Neural progenitor cell (in vitro differentiated cells): ENCODE measurements around the gene ADAM10. TPM values are rescaled to one million over a fixed set of nuclear protein-coding genes. Genes with fewer than 3 reads are reported as not detected.

ENCODE experiments used
- DNase-seq: peaks from one replicate; pipeline ENCODE4 v3.0.0-alpha.2; 2016; ENCODE audit warnings: low spot score
- H2AFZ ChIP-seq: fragments of 200-600 bp; sonication (generic); replicated peaks from 2 replicates; pipeline ENCODE4 v1.6.1; 2016; ENCODE audit warnings: antibody characterized with exemption
- H3F3A ChIP-seq: fragments of 200-600 bp; sonication (generic); 2 replicates; pipeline ENCODE4 v1.6.1; 2016; ENCODE audit warnings: antibody characterized with exemption, low read depth
- H3K27ac ChIP-seq: fragments of 200-600 bp; sonication (generic); 2 replicates; pipeline ENCODE4 v1.5.1; 2016; ENCODE audit warnings: mild to moderate bottlenecking
- H3K27me3 ChIP-seq: fragments of 200-600 bp; sonication (generic); 2 replicates; pipeline ENCODE4 v1.6.1; 2016; ENCODE audit warnings: mild to moderate bottlenecking, moderate library complexity
- H3K36me3 ChIP-seq: fragments of 200-600 bp; sonication (generic); 2 replicates; pipeline ENCODE4 v1.5.1; 2016
- H3K4me1 ChIP-seq: fragments of 200-600 bp; sonication (generic); 2 replicates; pipeline ENCODE4 v1.6.1; 2016; ENCODE audit warnings: mixed run types
- H3K4me2 ChIP-seq: fragments of 200-600 bp; sonication (generic); 2 replicates; pipeline ENCODE4 v1.6.1; 2016
- H3K4me3 ChIP-seq: fragments of 200-600 bp; sonication (generic); 2 replicates; pipeline ENCODE4 v1.5.1; 2016
- H3K79me2 ChIP-seq: fragments of 200-600 bp; sonication (generic); 2 replicates; pipeline ENCODE4 v1.6.1; 2016; ENCODE audit warnings: low read depth
- H3K9ac ChIP-seq: fragments of 200-600 bp; sonication (generic); 2 replicates; pipeline ENCODE4 v1.6.1; 2016
- H3K9me3 ChIP-seq: fragments of 200-600 bp; sonication (generic); 2 replicates; pipeline ENCODE4 v1.5.1; 2016; ENCODE audit warnings: low read depth
- H4K20me1 ChIP-seq: fragments of 200-600 bp; sonication (generic); 2 replicates; pipeline ENCODE4 v1.6.1; 2016; ENCODE audit warnings: low read depth
- H3K27ac Mint-ChIP-seq: 3 replicates; pipeline ENCODE4 v1.8.0; 2021; ENCODE audit warnings: mixed read lengths
- H3K27me3 Mint-ChIP-seq: 2 replicates; pipeline ENCODE4 v1.8.0; 2022; ENCODE audit warnings: low read depth, mild to moderate bottlenecking, inconsistent platforms, moderate library complexity, mixed read lengths; ENCODE audit not compliant: insufficient read depth
- H3K36me3 Mint-ChIP-seq: 3 replicates; pipeline ENCODE4 v1.8.0; 2021; ENCODE audit warnings: mixed read lengths
- H3K4me1 Mint-ChIP-seq: 3 replicates; pipeline ENCODE4 v1.8.0; 2021; ENCODE audit warnings: mixed read lengths
- H3K4me3 Mint-ChIP-seq: 3 replicates; pipeline ENCODE4 v1.8.0; 2021; ENCODE audit warnings: mild to moderate bottlenecking, moderate library complexity, mixed read lengths
- H3K9me3 Mint-ChIP-seq: 3 replicates; pipeline ENCODE4 v1.8.0; 2020; ENCODE audit warnings: mixed read lengths
- EZH2 ChIP-seq: fragments of 200-600 bp; sonication (generic); IDR thresholded peaks from 2 replicates; pipeline ENCODE4 v1.6.1; 2017; ENCODE audit warnings: antibody characterized with exemption, mild to moderate bottlenecking, moderate library complexity
- EZH2phosphoT487 ChIP-seq: fragments of 200-600 bp; sonication (generic); IDR thresholded peaks from 2 replicates; pipeline ENCODE4 v1.6.1; 2017; ENCODE audit warnings: antibody characterized with exemption
- total RNA-seq: library from RNA; depleted of rRNA; stranded (reverse); fragments of >200 nt; gene quantifications from 2 replicates; pipeline ENCODE4 v1.2.3, GENCODE V29; 2015; ENCODE audit warnings: low replicate concordance
- TF ChIP-seq, protein P1 (sequence below): fragments of 200-600 bp; sonication (generic); IDR thresholded peaks from 2 replicates; pipeline ENCODE4 v1.5.1; 2017; ENCODE audit warnings: antibody characterized with exemption, mild to moderate bottlenecking

ADAM10 gene
- total RNA-seq, 1 donor from 2014 or later, result 153 TPM

DNA sequence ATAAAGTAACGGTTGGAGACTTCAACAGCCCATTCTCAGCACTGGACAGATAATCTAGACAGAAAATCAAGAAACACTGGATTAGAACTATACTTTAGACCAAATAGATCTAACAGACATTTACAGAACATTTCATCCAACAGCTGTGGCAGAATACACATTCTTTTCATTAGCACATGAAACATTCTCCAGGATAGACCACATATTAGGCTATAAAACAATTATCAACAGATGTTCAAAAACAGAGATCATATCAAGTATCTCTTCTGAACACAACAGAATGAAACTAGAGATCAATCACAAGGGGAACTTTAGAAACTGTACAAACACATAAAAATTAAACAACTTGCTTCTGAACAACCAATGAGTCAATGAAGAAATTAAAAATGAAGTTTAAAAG is 133.3 kb downstream of the ADAM10 start:
- Histone ChIP-seq H2AFZ (no peak overlapping the region), H3K36me3 (peaks cover 17% of the 10 kb centered on the region), H4K20me1 (no peaks in the 10 kb centered on the region), H3K9me3 (peaks cover 4% of the 10 kb centered on the region), H3F3A (no peaks in the 10 kb centered on the region), H3K27me3 (no peaks in the 10 kb centered on the region), H3K79me2 (peaks cover 21% of the 10 kb centered on the region), H3K4me3 (no peak overlapping the region), H3K27ac (no peak overlapping the region), H3K9ac (no peak overlapping the region), H3K4me2 (no peak overlapping the region), H3K4me1 (no peaks in the 10 kb centered on the region)
- Mint-ChIP-seq H3K4me1 (no peaks in the 10 kb centered on the region), H3K27me3 (peaks cover 2% of the 10 kb centered on the region), H3K36me3 (peaks cover 68% of the 10 kb centered on the region), H3K27ac (no peak overlapping the region), H3K9me3 (peaks cover 44% of the 10 kb centered on the region), H3K4me3 (no peak overlapping the region)
- TF ChIP-seq EZH2phosphoT487 (no peak), EZH2 (no peak)
- TF ChIP-seq, protein P1, sequence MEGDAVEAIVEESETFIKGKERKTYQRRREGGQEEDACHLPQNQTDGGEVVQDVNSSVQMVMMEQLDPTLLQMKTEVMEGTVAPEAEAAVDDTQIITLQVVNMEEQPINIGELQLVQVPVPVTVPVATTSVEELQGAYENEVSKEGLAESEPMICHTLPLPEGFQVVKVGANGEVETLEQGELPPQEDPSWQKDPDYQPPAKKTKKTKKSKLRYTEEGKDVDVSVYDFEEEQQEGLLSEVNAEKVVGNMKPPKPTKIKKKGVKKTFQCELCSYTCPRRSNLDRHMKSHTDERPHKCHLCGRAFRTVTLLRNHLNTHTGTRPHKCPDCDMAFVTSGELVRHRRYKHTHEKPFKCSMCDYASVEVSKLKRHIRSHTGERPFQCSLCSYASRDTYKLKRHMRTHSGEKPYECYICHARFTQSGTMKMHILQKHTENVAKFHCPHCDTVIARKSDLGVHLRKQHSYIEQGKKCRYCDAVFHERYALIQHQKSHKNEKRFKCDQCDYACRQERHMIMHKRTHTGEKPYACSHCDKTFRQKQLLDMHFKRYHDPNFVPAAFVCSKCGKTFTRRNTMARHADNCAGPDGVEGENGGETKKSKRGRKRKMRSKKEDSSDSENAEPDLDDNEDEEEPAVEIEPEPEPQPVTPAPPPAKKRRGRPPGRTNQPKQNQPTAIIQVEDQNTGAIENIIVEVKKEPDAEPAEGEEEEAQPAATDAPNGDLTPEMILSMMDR, result no peak
- no peak for DNase-seq

DNA sequence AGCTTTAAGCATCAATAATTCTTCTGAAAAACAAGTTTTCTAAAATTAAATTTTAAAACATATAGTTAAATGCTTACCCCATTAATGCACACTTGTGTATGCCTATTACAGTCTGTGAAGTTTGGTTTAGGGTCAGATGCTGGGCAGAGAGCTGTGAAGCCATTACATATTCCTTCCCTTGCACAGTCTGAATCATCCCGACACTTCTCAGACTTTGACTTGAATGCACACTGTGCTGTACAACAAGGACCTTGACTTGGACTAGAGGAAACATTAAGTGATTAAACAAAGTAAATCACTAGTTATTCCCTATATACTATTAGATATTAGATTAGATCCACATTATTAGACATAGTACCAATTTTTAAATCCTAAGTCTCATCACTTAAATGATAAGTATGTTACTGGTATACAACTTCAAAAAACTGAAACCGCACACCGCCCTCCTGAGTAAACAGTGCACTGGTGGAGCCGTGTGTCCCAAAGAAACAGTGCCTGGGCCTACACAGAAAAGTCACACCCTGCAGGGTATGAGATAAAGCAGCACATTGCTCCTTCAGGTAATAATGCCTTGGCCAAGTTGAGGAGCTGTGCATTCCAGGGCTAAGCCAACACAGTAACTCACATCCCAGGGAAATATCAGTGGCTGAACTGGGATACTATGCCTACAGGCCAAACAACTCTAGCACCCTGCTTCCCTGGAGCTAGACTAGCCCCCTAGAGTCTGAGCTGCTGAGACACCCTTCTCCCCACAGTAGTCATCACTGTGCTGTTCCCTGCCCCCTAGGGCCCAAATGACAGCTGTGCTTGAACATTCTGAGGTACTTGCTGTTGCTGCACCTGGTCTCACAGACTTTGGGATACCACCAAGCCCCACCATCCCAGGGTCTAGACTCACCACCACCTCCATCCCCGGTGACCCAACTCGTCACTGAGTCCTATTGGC is 137.5 kb downstream of the ADAM10 start:
- Histone ChIP-seq H2AFZ (no peak overlapping the region), H3K4me1 (no peaks in the 10 kb centered on the region), H3K9ac (no peak overlapping the region), H3F3A (no peaks in the 10 kb centered on the region), H3K36me3 (peaks cover 23% of the 10 kb centered on the region), H3K9me3 (peaks cover 4% of the 10 kb centered on the region), H3K79me2 (peaks cover 21% of the 10 kb centered on the region), H3K4me2 (no peak overlapping the region), H3K4me3 (no peak overlapping the region), H4K20me1 (no peaks in the 10 kb centered on the region), H3K27ac (no peak overlapping the region), H3K27me3 (no peaks in the 10 kb centered on the region)
- no peak overlapping the region for H3K4me3 Mint-ChIP-seq
- peaks cover 2% of the 10 kb centered on the region for H3K27me3 Mint-ChIP-seq
- peaks cover 25% of the 10 kb centered on the region for H3K9me3 Mint-ChIP-seq
- no peak overlapping the region for H3K27ac Mint-ChIP-seq
- TF ChIP-seq EZH2phosphoT487, result no peak
- no peak for TF ChIP-seq EZH2
- TF ChIP-seq, protein P1, result no peak
- H3K36me3 Mint-ChIP-seq, result peaks cover 55% of the 10 kb centered on the region
- no peak for DNase-seq
- no peaks in the 10 kb centered on the region for H3K4me1 Mint-ChIP-seq

DNA sequence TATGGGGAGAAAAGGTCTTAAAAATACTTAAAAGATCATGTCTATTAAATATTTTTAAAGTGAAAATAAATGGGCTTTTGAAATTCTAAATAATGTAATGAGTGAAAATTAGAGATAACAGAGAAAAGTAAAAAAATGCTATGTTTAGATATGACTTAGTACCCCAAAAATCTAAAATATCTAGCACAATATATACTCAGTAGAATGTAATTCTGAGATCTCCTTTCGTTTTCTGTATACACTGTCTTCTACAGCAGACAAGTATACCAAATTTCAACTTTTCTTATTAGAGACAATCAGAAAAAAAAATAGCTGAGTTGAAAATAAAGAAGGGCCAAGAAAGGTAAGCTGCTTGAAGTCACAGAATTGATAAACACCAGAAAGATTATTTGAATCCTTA is 140.8 kb downstream of the ADAM10 start:
- Mint-ChIP-seq H3K27me3 (no peaks in the 10 kb centered on the region), H3K4me3 (no peak overlapping the region), H3K36me3 (peaks cover 41% of the 10 kb centered on the region), H3K27ac (no peak overlapping the region), H3K9me3 (peaks cover 3% of the 10 kb centered on the region), H3K4me1 (no peaks in the 10 kb centered on the region)
- Histone ChIP-seq H3K9ac (no peak overlapping the region), H3K36me3 (peaks cover 15% of the 10 kb centered on the region), H3K79me2 (peaks cover 2% of the 10 kb centered on the region), H3K27me3 (no peaks in the 10 kb centered on the region), H3K27ac (no peak overlapping the region), H3K4me2 (no peak overlapping the region), H3K9me3 (no peaks in the 10 kb centered on the region), H3K4me1 (no peaks in the 10 kb centered on the region), H3F3A (no peaks in the 10 kb centered on the region), H3K4me3 (no peak overlapping the region), H4K20me1 (no peaks in the 10 kb centered on the region), H2AFZ (no peak overlapping the region)
- TF ChIP-seq, protein P1, result no peak
- TF ChIP-seq EZH2phosphoT487 (no peak), EZH2 (no peak)
- no peak for DNase-seq
